Tongue (tissue), 2 donors: ENCODE results near the gene PARVB. TPM values are rescaled to one million over a fixed set of nuclear protein-coding genes. Genes with fewer than 3 reads are reported as not detected.
"Not testable (repeated sequence)": the region's sequence is repeated elsewhere in the genome, so short reads cannot be mapped to it uniquely, and the experiment has no call there.

Experiments
- DNase-seq: peaks from one replicate; pipeline ENCODE4 v3.0.0-alpha.2; 2015
- total RNA-seq: library from RNA; depleted of rRNA; stranded (reverse); fragments of >200 nt; gene quantifications from one replicate; pipeline ENCODE4 v1.2.3, GENCODE V29; 2014

PARVB gene
- total RNA-seq, 1 donor from 2014 or later, result 43.1 TPM

DNA sequence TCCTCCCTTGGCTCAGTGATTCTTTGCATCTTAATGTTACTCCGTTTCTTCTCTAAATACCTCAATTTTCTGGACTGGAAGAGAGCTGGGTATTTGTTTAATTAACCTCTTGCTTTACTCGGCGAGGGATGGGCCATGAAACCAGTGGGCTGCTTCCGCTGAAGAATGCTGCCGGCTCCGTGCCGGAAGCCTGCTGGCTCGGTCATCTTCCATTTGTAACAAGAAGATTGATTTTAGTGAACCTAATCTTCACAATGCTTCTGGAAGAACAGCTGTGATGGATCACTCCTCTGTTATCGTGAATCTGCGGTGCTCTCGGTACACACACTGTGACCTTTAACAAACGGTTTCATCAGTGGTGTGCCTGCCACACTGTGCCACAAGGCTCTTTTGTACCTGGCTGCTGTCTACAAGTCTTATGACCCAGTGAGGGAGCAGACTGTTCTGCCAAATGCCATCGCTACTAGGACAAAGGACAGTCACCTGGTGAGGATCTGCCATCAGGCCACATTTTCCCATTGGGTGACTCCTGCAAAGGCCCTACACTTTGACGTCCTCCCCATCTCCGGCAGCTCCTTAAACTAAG is 25.3 kb upstream of the PARVB start:
- no peak for DNase-seq

DNA sequence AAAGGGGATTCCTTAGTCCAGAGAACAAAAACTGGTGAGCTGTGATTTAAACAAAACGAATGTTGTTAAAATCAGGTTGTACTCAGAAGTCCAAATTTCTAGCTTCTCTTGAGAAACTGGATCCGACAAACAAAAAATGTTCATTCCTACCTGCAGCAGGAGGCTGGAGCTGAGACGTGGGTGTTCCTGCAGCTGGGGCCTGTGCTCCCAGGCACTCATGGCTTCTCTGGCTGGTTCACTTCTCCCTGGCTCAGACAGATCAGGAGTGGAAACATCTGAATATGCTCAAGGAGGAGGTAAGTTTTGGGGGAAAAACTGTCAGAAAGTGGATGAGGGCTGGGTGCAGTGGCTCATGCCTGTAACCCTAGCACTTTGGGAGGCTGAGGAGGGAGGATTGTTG is 24.7 kb upstream of the PARVB start:
- DNase-seq, result no peak

DNA sequence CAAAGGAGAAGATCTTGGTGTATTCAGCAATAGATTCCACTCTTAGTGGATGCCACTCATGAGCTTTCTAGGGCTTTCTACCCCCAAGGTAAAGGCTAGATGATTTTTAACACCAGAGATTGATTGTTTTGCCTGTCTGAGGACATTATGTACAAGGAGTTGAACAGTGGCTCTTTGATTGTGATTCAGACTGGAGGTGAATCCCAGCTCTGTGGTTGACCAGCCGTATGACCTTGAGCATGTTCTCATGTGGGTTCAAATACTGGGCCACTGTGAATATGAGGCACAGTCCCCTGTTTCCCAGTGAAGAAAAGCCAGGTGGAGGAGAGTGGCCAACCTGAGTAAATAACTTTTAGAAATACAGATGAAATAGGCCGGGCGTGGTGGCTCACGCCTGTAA is 24.0 kb upstream of the PARVB start:
- no peak for DNase-seq

DNA sequence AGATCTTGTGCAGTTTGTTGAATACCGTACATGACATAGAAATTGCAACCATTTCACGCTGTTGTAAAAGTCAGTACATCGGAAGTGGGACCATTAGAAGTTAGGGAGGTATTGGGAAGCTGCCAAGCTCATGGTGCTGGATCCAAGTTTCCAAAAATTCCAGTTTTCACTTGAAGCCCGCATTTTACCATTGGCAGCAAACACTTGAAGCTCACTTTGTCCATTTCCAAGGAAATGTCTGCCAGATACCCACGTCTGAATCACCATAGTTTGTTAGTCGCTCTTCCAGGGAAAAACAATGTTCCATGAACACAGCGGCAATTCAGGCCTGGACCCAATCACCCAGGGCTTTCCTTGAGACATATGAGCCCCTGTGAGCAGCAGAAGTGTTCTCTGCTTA is 22.6 kb upstream of the PARVB start:
- no peak for DNase-seq

DNA sequence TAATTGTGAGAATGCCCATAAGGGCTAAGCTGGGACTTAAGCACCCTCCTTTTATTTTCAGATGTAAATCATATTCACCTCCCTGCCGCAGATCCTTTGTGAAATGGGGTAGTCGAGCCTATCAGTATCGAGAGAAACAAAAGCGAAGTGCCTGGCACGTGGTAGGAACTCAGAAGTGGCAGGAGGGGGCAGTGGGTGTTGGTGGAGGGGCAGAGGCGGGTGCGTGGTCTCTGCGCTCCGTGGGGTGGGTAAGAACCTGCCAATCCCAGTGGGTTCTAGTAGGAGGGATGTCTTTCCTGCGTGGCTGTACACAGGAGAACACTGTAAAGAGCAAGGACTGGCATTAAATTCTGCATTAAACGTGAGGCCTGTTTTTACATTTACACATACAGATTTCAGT is 21.8 kb upstream of the PARVB start:
- DNase-seq, result no peak

DNA sequence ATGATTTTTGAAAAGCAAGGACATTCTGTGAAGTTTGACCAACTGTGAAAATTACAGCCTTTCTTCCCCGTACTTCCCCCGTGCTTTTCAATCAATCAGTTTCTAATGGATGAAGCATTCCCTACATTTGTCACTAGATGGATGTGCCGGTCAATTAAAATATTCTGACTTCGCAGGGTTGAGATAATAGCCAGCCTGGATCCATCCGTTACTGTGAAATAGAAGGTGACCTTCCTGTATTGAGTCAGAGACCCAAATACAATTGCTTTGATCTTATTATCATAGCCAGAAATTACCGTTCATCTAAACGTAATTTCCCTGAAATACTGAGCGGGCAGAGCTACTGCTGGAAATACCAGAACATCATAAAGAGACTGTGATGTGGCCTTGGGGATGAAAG is 21.1 kb upstream of the PARVB start:
- DNase-seq, result no peak

DNA sequence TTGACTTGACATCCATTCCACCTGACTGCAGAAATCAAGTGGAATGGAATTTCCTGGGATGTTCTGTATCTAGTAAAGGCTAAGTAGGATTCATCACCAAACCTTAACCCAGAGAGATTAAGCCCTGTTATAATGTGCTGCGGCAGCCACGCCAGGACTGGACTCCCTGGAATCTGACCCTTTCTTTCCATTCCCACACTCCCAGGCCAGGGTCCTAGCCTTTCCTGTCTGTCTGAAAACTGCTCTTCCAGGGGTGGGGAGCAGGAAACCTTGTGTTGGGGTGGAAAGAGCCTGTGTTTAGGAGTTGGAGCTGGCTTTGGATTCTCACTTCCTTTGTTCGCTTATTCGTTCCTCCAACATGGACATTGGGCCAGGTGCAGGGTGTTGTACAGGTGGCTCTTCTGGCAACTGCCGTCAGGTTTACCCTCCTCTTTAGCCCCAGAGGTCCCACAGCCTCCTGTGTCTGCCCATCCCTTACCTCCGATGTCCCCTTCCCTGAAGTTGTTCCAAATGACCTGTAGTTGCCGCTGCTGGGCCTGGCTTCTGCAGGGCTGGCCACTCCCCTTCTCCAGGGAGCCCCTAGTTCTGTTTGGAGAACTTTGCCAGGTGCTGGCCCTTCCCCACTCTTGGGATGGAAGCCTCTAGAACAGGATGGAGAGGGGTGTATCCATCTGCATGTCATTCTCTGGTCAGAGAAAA is 20.5 kb upstream of the PARVB start:
- DNase-seq, result peak; percentile 43

DNA sequence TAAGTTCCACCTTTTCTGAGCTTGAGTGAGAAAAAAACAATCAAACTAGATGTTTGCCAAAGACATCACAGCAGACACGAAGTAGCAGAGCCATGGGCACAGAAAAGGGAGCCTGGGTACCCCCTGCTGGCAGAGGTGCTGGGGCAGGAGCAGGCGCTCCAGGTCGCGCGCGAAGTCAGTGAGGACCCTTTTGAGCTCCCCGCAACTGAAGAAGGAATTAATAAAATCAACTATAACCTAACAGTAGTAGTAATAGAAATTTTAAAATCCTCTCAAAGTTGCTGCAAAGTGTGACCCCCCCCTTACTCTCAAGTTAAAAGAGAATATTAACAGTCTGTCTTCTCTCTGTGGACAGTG is 20.0 kb upstream of the PARVB start:
- DNase-seq, result no peak

DNA sequence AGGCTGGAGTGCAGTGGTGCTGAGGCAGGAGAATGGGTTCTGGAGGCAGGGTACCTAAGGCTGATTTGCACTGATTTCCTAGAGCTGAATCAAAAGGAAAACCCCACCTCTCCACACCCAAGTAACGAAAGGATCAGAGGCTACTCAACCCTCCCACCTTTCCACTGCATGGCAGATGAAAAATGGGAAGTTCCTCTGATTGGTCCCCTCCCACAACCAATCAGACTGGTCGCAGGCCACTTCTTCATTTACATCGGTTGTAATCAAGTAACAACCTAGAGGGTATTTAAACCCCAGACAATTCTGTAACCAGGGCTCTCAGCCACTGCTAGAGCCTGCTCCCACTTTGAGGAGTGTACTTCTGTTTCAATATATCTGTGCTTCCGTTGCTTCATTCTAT is 18.6 kb upstream of the PARVB start:
- DNase-seq, result no peak

DNA sequence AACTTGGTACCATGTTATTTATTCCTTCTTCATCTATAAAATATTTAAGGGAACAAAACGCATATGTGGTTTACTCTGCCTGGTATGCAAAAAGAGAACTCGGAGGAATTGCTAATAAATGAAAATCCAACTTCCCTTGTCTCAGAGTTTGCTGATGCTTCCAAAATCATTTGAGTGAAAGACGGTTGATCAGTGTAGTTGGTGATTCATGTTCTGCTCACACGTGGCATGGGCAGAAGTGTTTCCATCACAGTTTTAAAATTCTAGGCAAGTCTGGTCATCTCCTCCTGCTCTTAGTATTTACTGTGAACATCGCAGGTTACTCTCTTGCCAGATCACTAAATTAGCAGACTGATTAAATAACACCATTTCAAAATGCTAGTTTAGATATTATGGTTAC is 11.9 kb upstream of the PARVB start:
- DNase-seq, result no peak

DNA sequence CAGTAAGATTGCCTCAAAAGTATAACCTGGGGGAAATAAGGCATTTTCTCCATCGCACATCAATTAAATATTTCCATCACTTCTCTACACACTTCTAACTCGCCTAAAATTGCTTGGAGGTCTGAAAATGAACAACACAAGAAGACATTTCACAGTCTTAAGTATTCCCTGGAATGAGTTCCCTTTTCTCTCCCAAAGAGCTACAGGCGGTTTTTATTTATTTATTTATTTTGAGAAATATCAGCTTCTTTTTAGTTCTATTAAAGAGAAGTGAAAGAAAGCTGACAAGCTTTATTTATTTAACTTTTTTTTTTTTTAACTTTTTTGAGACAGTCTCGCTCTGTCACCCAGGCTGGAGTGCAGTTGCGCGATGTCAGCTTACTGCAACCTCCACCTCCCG is 11.5 kb upstream of the PARVB start:
- no peak for DNase-seq

DNA sequence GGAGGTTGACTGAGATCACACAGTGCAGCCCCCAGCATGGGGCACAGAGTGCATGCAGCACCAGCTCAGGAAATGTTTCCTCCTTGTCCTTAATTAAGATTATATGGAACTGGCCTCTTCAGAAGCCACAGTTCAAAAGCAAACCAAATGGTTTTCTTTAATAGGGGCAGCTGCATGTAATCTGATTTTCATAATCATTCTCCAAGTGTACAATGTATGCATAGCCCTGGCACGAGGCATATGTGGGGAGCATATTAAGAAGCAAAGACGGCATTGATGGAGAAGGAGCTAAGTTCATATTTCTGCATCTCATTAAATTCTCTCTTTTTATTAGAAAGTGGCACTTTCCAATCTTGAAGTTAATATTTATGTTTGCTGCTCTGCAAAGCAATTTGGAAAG is 9.9 kb upstream of the PARVB start:
- no peak for DNase-seq

DNA sequence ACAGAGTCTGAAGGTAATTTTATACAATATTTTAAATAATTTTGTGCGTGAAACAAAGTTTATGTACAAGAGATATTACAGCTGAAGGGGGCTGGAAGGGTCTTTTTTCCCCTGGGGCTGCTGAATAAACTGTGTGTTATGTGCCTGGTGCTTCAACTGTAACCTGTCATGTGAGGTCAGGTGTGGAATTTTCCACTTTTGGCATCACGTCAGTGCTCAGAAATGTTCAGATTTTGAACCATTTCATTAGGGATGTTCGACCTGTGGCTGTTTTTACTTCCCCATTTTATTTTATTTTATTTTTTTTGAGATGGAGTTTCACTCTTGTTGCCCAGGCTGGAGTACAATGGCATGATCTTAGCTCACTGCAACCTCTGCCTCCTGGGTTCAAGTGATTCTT is 7.5 kb upstream of the PARVB start:
- not testable (repeated sequence) for DNase-seq

DNA sequence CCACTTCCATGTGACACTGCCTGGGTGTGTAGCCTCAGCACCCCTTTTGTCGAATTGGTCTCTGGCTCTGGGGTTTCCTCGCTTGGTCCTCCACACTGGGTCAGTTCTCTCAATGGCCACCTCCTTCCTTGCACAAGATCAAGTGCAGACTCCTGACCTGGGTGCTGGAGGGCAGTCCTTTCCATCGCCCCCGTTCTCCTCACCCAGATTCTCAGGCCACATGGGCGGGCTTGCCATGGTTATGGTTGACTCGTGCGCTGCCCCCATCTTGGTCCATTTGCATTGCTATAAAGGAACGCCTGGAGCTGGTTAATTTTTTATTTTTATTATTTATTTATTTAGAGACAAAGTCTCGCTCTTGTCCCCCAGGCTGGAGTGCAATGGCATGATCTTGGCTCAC is 5.5 kb upstream of the PARVB start:
- DNase-seq, result no peak

DNA sequence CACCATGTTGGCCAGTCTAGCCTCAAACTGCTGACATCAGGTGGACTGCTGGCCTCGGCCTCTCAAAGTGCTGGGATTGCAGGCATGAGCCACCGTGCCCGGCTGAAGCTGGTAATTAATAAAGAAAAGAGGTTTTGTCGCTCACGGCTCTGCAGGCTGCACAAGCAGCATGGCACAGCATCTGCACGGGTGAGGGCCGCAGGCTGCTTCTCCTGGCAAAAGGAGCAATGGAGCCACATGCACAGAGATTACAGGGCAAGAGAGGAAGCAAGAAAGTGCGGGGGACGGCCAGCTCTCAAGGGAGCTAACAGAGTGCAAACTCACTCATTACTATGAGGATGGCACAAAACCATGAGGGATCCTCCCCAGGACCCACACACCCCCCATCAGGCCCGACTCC is 4.7 kb upstream of the PARVB start:
- no peak for DNase-seq

DNA sequence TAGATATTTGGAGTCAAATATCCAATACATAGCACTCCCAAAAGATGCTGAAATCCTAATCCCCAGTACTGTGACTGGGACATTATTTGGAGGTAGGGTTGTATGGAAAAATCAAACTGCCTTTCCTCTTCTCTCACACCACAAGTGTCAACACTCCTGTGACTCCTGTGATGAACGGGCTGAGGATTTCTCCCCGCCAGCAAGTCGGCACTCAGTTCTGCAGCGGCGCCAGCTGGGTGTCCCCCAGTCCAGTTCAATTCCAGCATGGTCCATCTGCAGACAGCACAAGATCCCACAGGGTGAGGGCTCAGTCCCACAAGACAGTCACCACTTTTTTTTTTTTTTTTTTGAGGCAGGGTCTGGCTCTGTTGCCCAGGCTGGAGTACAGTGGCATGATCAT is 4.3 kb upstream of the PARVB start:
- DNase-seq, result no peak

DNA sequence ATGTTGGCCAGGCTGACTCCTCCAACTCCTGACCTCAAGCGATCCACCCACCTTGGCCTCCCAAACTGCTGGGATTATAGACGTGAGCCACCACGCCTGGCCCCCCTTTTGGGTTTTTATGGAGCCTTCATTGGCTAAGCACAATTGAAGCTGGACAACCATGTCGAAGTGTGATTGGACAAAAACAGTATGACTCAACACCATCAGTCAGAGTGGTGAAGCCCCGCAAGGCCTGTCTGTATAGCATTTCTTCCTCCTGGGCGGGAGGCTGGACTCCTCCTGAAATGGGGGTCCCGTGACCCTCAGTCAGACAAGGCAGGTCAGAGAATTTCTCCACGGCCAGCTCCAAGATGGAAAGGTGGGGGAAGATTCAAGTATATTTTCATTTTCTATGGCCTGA is 3.1 kb upstream of the PARVB start:
- DNase-seq, result no peak

DNA sequence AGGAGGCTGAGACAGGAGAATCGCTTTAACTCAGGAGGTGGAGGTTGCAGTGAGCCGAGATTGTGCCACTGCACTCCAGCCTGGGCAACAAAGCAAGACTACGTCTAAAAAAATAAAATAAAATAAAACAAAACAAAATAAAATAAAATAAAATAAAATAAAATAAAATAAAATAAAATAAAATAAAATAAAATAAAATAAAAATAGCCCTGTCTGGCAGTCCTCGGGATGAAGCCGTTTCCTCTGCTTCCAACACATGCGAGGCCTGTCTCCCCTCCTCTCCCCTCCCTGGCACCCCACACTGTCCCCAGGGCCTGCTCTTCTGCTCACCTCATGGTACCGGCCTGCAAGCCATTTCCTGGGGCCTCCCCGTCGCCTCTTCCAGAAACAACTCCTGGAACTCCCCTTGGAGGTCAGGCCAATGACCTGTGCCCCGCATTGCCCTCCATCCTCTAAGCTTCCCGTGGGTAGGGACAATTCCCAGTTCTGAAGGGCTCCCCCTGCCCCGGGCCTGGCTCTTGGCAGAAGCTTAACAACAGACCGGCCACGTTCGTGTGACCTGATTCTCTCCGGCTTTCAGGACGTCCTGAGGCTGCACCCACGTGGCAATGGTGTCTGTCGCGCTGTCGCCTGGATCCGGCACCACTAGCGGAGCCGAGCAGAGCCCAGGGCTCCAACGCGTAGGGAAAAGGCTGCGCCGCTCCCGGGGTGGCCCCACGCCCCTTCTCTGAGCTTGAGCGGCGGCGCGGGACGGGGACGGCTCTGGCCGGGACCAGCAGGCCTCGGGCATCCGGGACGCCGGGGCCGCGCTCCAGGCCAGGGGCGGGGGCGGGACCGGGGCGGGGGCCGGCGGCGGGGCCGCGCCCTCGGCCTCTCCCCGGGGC is 456 bp upstream of the PARVB start:
- DNase-seq, result peak; percentile 52

DNA sequence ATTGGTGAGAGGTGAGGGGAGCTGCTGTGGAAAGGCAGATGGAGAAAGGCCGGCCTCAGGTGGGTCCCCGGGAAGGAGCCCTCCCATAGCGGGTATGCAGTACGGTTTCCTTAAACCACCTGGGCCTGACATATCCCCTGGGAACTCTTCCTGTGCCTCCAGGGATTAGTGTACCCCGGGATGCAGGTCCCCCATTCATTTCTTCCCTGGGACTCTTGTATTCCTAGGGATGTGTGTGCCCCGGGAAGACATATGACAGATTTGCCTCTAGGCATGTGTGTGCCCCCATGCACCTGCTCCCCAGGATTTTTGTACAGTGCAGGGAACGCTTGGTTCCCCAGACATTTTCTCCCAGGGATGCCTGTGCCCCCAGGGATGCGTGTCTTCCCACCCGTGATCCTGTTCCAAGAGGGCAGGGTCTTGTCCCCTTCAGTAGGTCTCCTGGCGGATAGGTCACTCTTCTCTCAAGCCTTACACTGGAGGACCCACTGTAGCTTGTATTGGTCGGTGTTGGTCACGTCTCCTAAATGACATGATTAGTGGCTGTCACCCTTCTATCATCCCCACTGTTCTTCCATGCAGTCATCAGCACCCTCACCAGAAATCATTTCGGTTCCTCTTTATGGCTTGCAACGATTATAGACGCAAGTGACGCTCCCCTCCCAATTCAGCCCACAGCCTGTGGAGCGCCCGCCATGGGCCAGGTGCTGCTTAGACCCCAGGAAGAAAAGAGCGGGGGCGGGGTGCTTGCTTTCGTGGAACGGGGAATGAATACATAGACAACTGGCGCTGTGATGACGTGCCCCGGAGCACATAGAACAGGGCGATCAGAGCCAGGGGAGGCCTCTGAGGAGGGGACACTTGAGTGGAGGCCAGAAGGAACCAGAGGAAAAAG is 1.3 kb downstream of the PARVB start:
- peak; percentile 59 for DNase-seq

DNA sequence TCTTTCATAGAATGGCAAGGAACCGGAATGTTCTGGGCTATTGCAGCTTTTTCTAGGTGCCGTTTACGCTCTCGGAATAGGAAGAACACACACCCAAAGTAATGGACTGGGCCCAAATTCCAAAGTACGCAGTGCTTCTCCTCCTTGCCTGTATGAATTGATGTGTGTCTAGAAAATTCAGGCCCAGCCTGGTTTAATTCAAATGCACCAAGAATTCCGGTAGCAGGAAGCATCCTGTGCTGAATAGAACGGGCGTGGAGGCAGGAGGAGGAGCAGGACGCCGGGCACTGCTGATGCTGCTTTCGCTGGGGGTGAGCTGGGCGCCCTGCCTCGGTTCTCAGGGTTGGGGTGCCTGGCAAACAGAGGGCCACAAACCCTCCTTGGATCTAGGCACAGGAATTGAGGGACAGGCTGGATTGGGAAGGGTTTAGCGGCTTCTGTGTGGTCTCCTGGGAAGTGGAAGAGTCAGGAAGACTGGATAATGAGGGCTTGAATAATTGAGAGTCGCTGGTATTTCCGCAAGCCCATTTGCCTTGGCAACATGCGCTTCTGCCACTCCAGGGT is 2.0 kb downstream of the PARVB start:
- DNase-seq, result no peak

DNA sequence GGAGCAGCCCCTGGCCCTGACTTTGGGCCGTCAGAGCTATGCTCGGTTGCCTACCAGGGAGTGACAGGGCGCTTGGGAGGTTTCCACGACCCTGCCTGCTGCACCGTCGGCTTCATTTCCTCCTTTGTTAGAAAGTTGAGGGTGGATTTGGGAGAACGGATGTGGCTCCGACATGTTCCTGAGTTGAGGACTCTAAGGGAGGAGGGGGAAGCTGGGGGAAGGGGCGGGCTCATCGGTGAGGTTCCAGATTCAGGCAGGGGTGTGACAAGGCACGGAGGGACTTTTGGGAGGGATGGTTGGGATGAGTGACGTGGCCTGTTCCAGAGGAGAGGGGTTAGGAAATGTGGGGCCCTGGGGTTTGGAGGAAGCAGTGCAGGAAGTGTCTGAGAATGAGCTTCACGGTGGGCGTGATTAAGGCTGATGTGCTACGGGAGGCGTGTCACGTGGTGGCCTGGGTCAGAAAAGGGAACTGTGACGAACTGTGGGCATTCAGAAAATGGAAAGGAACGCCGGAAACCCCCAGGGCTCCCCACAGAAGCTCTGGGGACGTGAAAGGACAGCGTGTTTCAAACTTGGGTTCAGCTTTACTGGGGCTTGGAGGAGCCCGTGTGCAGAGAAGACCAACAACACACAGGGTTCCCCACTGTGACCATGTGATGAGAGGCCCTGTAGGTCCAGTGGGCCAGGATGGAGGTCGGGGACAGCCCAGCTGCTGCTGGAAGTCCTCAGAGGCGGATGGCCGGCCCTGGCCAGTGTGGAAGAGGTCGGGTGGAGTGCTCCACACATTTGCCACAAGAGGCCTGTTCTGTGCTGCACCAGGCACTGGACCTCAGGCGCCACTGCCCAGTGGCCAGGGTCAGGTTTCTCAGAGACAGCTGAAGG is 2.8 kb downstream of the PARVB start:
- peak; percentile 38 for DNase-seq
